ENCODE data around the gene AP2A2.

The AP2A2 gene

GRCh38 chr11:1009371-1009770, 83.7 kb downstream of the AP2A2 start:
- H2BK5ac ChIP-seq (ENCODE audit: low read depth, low read length, poor library complexity, severe bottlenecking): no peak overlapping the region
- no peak overlapping the region for H4K8ac ChIP-seq (ENCODE audit: low read length)
- H2BK12ac ChIP-seq (ENCODE audit: low read length in 2 of 2): no peak overlapping the region
- no peak overlapping the region for H3K4ac ChIP-seq (ENCODE audit: low read depth in 1 of 2, low read length in 2 of 2)
- H4K91ac ChIP-seq (ENCODE audit: low read length): no peak overlapping the region
- H3K27me3 ChIP-seq (ENCODE audit: control insufficient read depth in 1 of 2, insufficient read depth in 1 of 2, low read length in 2 of 2): no peaks in the 10 kb centered on the region
- H2AK5ac ChIP-seq (ENCODE audit: low read length, severe bottlenecking): no peak overlapping the region
- H3K9me3 ChIP-seq (ENCODE audit: control insufficient read depth, low read length): no peaks in the 10 kb centered on the region
- no peak overlapping the region for H3K18ac ChIP-seq (ENCODE audit: low read depth in 1 of 2, low read length in 2 of 2)
- peaks cover 43% of the 10 kb centered on the region for H3K79me1 ChIP-seq (replicated peaks; ENCODE audit: low read length, poor library complexity, severe bottlenecking)
- no peak overlapping the region for H3K4me3 ChIP-seq (ENCODE audit: insufficient read depth in 1 of 2, low read depth in 1 of 2, low read length in 2 of 2)
- no peak overlapping the region for H3K23ac ChIP-seq (ENCODE audit: low read length in 2 of 2)
- no peak overlapping the region for H2AFZ ChIP-seq (ENCODE audit: low read depth, low read length)
- no peak overlapping the region for H3K4me2 ChIP-seq (ENCODE audit: low read length, poor library complexity, severe bottlenecking)
- H3K27ac ChIP-seq (ENCODE audit: low read length, poor library complexity, severe bottlenecking): no peak overlapping the region
- H2BK15ac ChIP-seq (ENCODE audit: low read depth, poor library complexity, severe bottlenecking): no peak overlapping the region
- no peak for DNase-seq
- no peak overlapping the region for H3K14ac ChIP-seq (ENCODE audit: low read length in 2 of 2)
- H3K4me1 ChIP-seq (ENCODE audit: control insufficient read depth, insufficient read depth, low read depth, low read length): peaks cover 17% of the 10 kb centered on the region
- no peak overlapping the region for H3K9ac ChIP-seq (ENCODE audit: low read length)
- WGBS: 94% methylated on average over 33 of the region's 33 CpGs
- no peak overlapping the region for H2BK120ac ChIP-seq (ENCODE audit: low read depth, low read length)
- H3K36me3 ChIP-seq (ENCODE audit: control insufficient read depth in 1 of 2, insufficient read depth in 2 of 2, low read depth in 1 of 2, low read length in 2 of 2): peaks cover 80 to 92% of the 10 kb centered on the region in 2 experiments

DNA sequence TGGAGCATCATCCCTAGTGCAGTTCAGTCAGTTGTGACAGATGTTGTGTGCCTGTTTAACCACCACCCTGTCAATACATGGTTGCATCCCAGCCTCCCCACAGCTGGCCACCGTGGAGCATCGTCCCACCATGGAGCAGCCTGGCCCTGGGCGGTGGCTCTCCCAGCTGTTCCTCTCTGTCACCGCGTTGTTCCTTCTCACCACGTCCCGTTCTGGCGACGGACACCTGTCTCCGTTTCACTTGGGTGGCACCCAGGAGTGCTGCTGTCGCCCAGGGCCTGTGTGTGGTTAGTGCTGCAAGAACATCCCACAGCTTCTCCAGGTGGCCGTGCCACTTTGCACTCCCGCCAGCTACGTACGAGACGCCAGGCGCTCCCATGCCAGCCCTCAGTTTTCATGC, 84.3 kb downstream of the AP2A2 start:
- H3K4ac ChIP-seq (ENCODE audit: low read depth in 1 of 2, low read length in 2 of 2): no peak overlapping the region
- no peak overlapping the region for H2AK5ac ChIP-seq (ENCODE audit: low read length, severe bottlenecking)
- no peak overlapping the region for H3K27ac ChIP-seq (ENCODE audit: low read length, poor library complexity, severe bottlenecking)
- 96% methylated on average over 17 of the region's 17 CpGs for WGBS
- H3K18ac ChIP-seq (ENCODE audit: low read depth in 1 of 2, low read length in 2 of 2): no peak overlapping the region
- peaks cover 17% of the 10 kb centered on the region for H3K4me1 ChIP-seq (ENCODE audit: control insufficient read depth, insufficient read depth, low read depth, low read length)
- H4K8ac ChIP-seq (ENCODE audit: low read length): no peak overlapping the region
- H3K36me3 ChIP-seq (ENCODE audit: control insufficient read depth in 1 of 2, insufficient read depth in 2 of 2, low read depth in 1 of 2, low read length in 2 of 2): peaks cover 74 to 92% of the 10 kb centered on the region in 2 experiments
- H2AFZ ChIP-seq (ENCODE audit: low read depth, low read length): no peak overlapping the region
- peaks cover 41% of the 10 kb centered on the region for H3K79me1 ChIP-seq (replicated peaks; ENCODE audit: low read length, poor library complexity, severe bottlenecking)
- no peaks in the 10 kb centered on the region for H3K9me3 ChIP-seq (ENCODE audit: control insufficient read depth, low read length)
- H3K4me3 ChIP-seq (ENCODE audit: insufficient read depth in 1 of 2, low read depth in 1 of 2, low read length in 2 of 2): no peak overlapping the region
- H3K23ac ChIP-seq (ENCODE audit: low read length in 2 of 2): no peak overlapping the region
- no peak overlapping the region for H2BK120ac ChIP-seq (ENCODE audit: low read depth, low read length)
- H2BK12ac ChIP-seq (ENCODE audit: low read length in 2 of 2): no peak overlapping the region
- H3K14ac ChIP-seq (ENCODE audit: low read length in 2 of 2): no peak overlapping the region
- H4K91ac ChIP-seq (ENCODE audit: low read length): no peak overlapping the region
- H2BK15ac ChIP-seq (ENCODE audit: low read depth, poor library complexity, severe bottlenecking): no peak overlapping the region
- no peak overlapping the region for H2BK5ac ChIP-seq (ENCODE audit: low read depth, low read length, poor library complexity, severe bottlenecking)
- H3K4me2 ChIP-seq (ENCODE audit: low read length, poor library complexity, severe bottlenecking): no peak overlapping the region
- H3K9ac ChIP-seq (ENCODE audit: low read length): no peak overlapping the region
- DNase-seq: no peak
- no peaks in the 10 kb centered on the region for H3K27me3 ChIP-seq (ENCODE audit: control insufficient read depth in 1 of 2, insufficient read depth in 1 of 2, low read length in 2 of 2)

GRCh38 chr11:1010551-1011319, 85.1 kb downstream of the AP2A2 start:
- Histone ChIP-seq H3K4me3 (ENCODE audit: insufficient read depth in 1 of 2, low read depth in 1 of 2, low read length in 2 of 2) (no peak overlapping the region), H3K18ac (ENCODE audit: low read depth in 1 of 2, low read length in 2 of 2) (no peak overlapping the region), H3K4me2 (ENCODE audit: low read length, poor library complexity, severe bottlenecking) (no peak overlapping the region), H2BK5ac (ENCODE audit: low read depth, low read length, poor library complexity, severe bottlenecking) (no peak overlapping the region), H3K4ac (ENCODE audit: low read depth in 1 of 2, low read length in 2 of 2) (no peak overlapping the region), H2AFZ (ENCODE audit: low read depth, low read length) (no peak overlapping the region), H4K91ac (ENCODE audit: low read length) (no peak overlapping the region), H3K14ac (ENCODE audit: low read length in 2 of 2) (no peak overlapping the region), H3K36me3 (ENCODE audit: control insufficient read depth in 1 of 2, insufficient read depth in 2 of 2, low read depth in 1 of 2, low read length in 2 of 2) (peaks cover 68 to 93% of the 10 kb centered on the region in 2 experiments), H3K4me1 (ENCODE audit: control insufficient read depth, insufficient read depth, low read depth, low read length) (peaks cover 15% of the 10 kb centered on the region), H2AK5ac (ENCODE audit: low read length, severe bottlenecking) (no peak overlapping the region), H2BK15ac (ENCODE audit: low read depth, poor library complexity, severe bottlenecking) (no peak overlapping the region), H3K79me1 (replicated peaks; ENCODE audit: low read length, poor library complexity, severe bottlenecking) (peaks cover 47% of the 10 kb centered on the region), H4K8ac (ENCODE audit: low read length) (no peak overlapping the region), H2BK120ac (ENCODE audit: low read depth, low read length) (no peak overlapping the region), H3K27me3 (ENCODE audit: control insufficient read depth in 1 of 2, insufficient read depth in 1 of 2, low read length in 2 of 2) (no peaks in the 10 kb centered on the region), H3K9me3 (ENCODE audit: control insufficient read depth, low read length) (no peaks in the 10 kb centered on the region), H2BK12ac (ENCODE audit: low read length in 2 of 2) (no peak overlapping the region), H3K23ac (ENCODE audit: low read length in 2 of 2) (no peak overlapping the region), H3K27ac (ENCODE audit: low read length, poor library complexity, severe bottlenecking) (no peak overlapping the region), H3K9ac (ENCODE audit: low read length) (no peak overlapping the region)
- DNase-seq: no peak
- WGBS: 95% methylated on average over 35 of the region's 35 CpGs

- Histone ChIP-seq H3K9ac (ENCODE audit: low read length) (no peak overlapping the region), H3K4me3 (ENCODE audit: insufficient read depth in 1 of 2, low read depth in 1 of 2, low read length in 2 of 2) (no peak overlapping the region), H3K36me3 (ENCODE audit: control insufficient read depth in 1 of 2, insufficient read depth in 2 of 2, low read depth in 1 of 2, low read length in 2 of 2) (peaks cover 65 to 93% of the 10 kb centered on the region in 2 experiments), H2AFZ (ENCODE audit: low read depth, low read length) (no peak overlapping the region), H3K4me2 (ENCODE audit: low read length, poor library complexity, severe bottlenecking) (no peak overlapping the region), H3K27me3 (ENCODE audit: control insufficient read depth in 1 of 2, insufficient read depth in 1 of 2, low read length in 2 of 2) (no peaks in the 10 kb centered on the region), H3K27ac (ENCODE audit: low read length, poor library complexity, severe bottlenecking) (no peak overlapping the region), H3K4me1 (ENCODE audit: control insufficient read depth, insufficient read depth, low read depth, low read length) (peaks cover 15% of the 10 kb centered on the region), H2BK120ac (ENCODE audit: low read depth, low read length) (no peak overlapping the region), H2BK15ac (ENCODE audit: low read depth, poor library complexity, severe bottlenecking) (no peak overlapping the region), H3K23ac (ENCODE audit: low read length in 2 of 2) (no peak overlapping the region), H2AK5ac (ENCODE audit: low read length, severe bottlenecking) (no peak overlapping the region), H3K14ac (ENCODE audit: low read length in 2 of 2) (no peak overlapping the region), H3K79me1 (replicated peaks; ENCODE audit: low read length, poor library complexity, severe bottlenecking) (peaks cover 46% of the 10 kb centered on the region), H4K91ac (ENCODE audit: low read length) (no peak overlapping the region), H3K18ac (ENCODE audit: low read depth in 1 of 2, low read length in 2 of 2) (no peak overlapping the region), H3K9me3 (ENCODE audit: control insufficient read depth, low read length) (no peaks in the 10 kb centered on the region), H4K8ac (ENCODE audit: low read length) (no peak overlapping the region), H2BK5ac (ENCODE audit: low read depth, low read length, poor library complexity, severe bottlenecking) (no peak overlapping the region), H3K4ac (ENCODE audit: low read depth in 1 of 2, low read length in 2 of 2) (no peak overlapping the region), H2BK12ac (ENCODE audit: low read length in 2 of 2) (no peak overlapping the region)
- no peak for DNase-seq
- WGBS: 95% methylated on average over 17 of the region's 17 CpGs
Measured at GRCh38 chr11:1011320-1011698, 85.6 kb downstream of the AP2A2 start.

Data from mesenchymal stem cell (in vitro differentiated cells and primary cell).